Superior temporal gyrus (tissue), 1 donor: ENCODE data around the gene CIAO1.
"Not testable (repeated sequence)": the region's sequence is repeated elsewhere in the genome, so short reads cannot be mapped to it uniquely, and the experiment has no call there.

ENCODE experiments used
- DNase-seq: peaks from one replicate; pipeline ENCODE4 v3.0.0-alpha.2; 2016; ENCODE audit errors: extremely low spot score

Gene CIAO1

GRCh38 chr2:96250188-96250587 is 15.8 kb upstream of the CIAO1 start:
- no peak for DNase-seq

- peak; percentile 38 for DNase-seq
Measured at GRCh38 chr2:96251721-96252292, 14.2 kb upstream of the CIAO1 start.

GRCh38 chr2:96252526-96252925 is 13.5 kb upstream of the CIAO1 start:
- DNase-seq = no peak

- no peak for DNase-seq
Measured at GRCh38 chr2:96253006-96253405, 13.0 kb upstream of the CIAO1 start.

GRCh38 chr2:96254571-96254970 is 11.5 kb upstream of the CIAO1 start:
- DNase-seq = no peak

- no peak for DNase-seq
Measured at GRCh38 chr2:96256611-96257113, 9.4 kb upstream of the CIAO1 start.

- not testable (repeated sequence) for DNase-seq
Measured at GRCh38 chr2:96257744-96258143, 8.3 kb upstream of the CIAO1 start.

GRCh38 chr2:96258166-96259022 is 7.6 kb upstream of the CIAO1 start:
- no peak for DNase-seq

- DNase-seq = no peak
Measured at GRCh38 chr2:96259497-96259921, 6.5 kb upstream of the CIAO1 start.

GRCh38 chr2:96260387-96261260 is 5.4 kb upstream of the CIAO1 start:
- DNase-seq = no peak

GRCh38 chr2:96261328-96262003 is 4.6 kb upstream of the CIAO1 start:
- DNase-seq = no peak

GRCh38 chr2:96262306-96262705 is 3.7 kb upstream of the CIAO1 start:
- DNase-seq = no peak

GRCh38 chr2:96264086-96264485 is 1.9 kb upstream of the CIAO1 start:
- DNase-seq = no peak

GRCh38 chr2:96264656-96265348 is 1.2 kb upstream of the CIAO1 start:
- DNase-seq = peak; percentile 39

- no peak for DNase-seq
Measured at GRCh38 chr2:96265349-96265839, 631 bp upstream of the CIAO1 start.

GRCh38 chr2:96267159-96267971 is 1.3 kb downstream of the CIAO1 start:
- no peak for DNase-seq

- DNase-seq = no peak
Measured at GRCh38 chr2:96271995-96272394, 6.0 kb downstream of the CIAO1 start.

- no peak for DNase-seq
Measured at GRCh38 chr2:96273763-96274162, 7.7 kb downstream of the CIAO1 start.

GRCh38 chr2:96274355-96275056 is 8.5 kb downstream of the CIAO1 start:
- no peak for DNase-seq
